GM11168 (cell line): Measurements from ENCODE around the gene CAMK1D.

Source experiments
- in situ Hi-C: fragments of 300-500 bp; cut with MboI; formaldehyde crosslinking; loops from one replicate; pipeline ENCODE4 v1.12.0; 2022; ENCODE audit warnings: low sequenced_read_pairs; ENCODE audit not compliant: unreplicated experiment

Gene CAMK1D

DNA sequence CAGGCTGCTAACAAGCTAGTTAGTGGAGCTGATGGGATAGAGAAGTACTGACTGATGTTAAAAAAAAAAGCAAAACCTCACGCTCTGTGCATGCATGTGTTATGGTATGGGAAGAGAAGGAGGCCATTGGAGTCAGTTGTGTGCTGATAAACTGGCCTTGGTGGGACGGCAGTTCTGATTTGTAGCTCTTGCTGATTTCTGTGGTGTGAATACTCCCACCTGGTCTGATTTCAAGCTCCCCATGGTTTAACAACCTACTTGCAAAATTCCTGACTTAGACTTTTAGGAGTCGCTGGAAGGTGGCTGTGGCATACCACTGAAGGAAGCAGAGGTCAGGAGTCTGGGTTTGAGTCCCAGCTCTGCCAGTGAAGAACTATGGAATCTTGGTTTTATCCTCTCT lies 15.2 kb downstream of the CAMK1D start:
- in situ Hi-C loops = no loop called here

GRCh38 chr10:12367272-12367671 lies 17.9 kb downstream of the CAMK1D start:
- in situ Hi-C loops = no loop called here

- in situ Hi-C loops = no loop called here
These were observed 20.6 kb downstream of the CAMK1D start for GRCh38 chr10:12369982-12370381.

DNA sequence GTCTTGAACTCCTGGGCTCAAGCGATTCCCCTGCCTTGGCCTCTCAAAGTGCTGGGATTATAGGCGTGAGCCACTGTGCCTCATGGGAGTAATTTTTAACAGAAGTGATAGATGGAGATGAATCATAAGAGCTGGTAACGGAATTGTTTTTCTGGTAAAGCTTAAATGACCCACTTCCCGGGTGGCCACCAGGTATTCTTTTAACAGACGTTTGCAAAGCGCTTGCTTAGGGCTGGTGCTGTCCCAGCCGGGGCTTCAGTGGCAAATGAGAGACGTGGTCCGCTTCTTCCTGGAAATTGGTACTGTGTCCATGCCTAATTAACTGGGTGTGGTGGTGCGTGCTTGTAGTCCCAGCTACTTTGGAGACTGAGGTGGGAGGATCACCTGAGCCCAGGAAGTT lies 23.5 kb downstream of the CAMK1D start:
- in situ Hi-C loops = no loop called here

DNA sequence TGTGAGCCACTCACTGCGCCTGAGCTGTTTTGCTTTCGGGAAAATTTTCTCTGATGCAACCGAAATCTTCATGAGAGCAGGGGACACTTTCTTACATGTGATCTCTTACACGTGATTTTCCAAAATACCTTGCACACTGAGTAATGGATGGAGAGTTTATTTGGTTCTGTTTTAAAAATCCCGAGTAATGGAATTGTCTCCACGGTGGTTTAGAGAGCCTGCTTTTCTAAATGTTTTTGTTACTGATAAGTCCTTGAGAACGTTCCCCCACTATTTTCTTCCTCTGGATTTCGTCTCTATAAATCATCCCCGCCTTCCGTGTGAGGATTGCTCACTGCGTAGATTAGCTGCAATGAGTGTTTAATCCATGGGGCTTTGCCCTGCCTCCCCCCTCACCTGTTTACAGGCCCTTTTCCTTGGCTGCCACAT lies 25.7 kb downstream of the CAMK1D start:
- in situ Hi-C loops = no loop called here

GRCh38 chr10:12376211-12376610 lies 26.9 kb downstream of the CAMK1D start:
- in situ Hi-C loops = no loop called here

DNA sequence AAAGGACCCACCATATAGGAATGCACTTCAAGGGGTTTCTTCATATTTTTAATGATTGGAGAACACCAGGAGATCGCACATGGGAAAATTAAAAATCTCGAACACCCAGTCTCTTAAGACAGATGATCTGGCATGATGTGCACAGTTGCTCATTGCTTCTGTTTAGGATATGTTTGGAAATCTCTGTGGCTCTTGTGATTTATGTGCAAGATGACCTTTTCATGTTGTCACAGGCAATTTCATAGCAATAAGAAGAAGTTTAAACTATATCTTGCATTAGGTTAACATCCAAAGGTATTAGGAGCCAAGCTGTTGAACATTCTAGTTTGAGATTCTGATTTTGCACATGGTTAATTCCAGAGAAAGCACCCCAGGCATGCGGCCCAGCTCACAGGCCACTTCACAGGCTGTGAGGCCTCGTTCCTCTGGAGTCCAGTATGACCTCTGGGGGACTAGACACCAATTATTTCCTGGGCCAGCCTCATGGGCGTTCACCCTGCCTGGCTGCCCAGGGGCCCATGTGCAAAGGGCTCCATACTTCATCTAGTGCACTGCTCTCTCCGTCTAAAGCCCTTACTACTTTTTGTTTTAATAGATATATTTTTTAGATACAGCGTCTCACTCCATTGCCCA lies 28.4 kb downstream of the CAMK1D start:
- in situ Hi-C loops = no loop called here

GRCh38 chr10:12380999-12381398 lies 31.7 kb downstream of the CAMK1D start:
- in situ Hi-C loops = no loop called here

DNA sequence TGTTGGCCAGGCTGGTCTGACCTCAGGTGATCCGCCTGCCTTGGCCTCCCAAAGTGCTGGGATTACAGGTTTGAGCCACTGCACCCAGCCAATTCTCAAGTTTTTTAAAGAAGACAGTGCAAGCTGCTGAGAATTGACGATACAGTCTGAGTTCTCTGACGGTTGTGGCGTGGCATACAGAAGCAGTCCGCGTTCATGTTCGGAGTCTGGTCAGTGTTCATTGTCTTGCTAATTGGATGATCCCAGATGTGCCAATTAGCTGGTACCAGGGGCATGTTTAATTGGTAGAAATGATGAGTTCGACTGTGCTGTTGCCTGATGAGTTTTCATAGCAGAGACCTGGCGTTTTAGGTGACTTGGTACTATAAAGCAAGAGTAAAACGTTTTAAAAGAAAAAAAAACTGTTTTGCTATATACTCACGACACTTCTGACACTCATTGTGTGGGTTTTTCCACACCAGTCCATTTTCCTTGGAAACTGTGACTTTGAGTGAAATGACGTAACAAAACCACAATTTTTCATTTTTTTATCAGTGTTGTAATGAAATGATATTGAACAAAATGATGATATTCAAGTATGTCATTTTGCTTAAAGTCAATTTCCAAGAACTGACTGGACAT lies 32.3 kb downstream of the CAMK1D start:
- in situ Hi-C loops = no loop called here

DNA sequence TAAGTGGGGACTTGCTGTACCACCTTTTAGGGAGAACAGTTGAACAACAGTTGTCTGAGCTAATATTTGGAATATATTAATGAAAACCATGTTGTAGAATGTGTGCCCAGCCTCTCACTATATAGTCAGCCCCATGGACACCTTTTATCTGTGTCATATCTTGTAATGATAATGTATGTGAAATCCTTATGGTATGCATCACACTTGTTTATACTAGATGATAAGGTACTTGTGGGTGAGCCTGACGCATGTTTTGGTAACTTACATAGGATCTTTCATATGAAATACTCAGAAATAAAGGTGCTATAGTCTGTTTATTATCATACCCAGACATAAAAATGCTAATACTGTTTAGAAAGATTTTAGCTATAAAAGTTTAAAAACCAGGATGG lies 32.8 kb downstream of the CAMK1D start:
- in situ Hi-C loops = no loop called here

DNA sequence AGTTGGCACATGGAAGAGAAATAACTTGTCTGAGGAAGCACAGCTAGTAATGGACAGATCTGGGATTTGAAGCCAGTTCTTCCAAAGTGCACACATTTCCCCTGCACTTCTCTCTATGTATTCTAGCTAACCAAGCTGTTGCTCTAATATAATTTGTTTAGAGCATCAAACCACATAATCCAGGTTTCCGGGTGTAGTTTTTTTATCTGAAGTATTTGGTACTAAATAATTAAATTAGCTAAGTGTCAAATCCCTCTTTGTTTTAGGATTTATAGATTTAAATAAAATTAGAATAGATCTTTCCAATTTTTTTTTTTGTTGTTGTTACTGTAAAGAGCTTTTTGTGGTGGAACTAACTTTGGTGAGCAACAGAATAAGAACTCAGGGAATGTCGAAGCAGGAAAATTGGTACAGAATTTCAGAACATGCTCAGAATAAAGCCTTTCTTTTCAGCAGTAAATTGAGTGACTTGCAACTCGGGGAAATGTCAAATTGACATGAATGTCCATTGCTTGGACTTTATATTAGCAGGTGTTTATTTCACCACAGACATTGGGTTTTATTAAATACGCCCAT lies 33.7 kb downstream of the CAMK1D start:
- in situ Hi-C loops = no loop called here

DNA sequence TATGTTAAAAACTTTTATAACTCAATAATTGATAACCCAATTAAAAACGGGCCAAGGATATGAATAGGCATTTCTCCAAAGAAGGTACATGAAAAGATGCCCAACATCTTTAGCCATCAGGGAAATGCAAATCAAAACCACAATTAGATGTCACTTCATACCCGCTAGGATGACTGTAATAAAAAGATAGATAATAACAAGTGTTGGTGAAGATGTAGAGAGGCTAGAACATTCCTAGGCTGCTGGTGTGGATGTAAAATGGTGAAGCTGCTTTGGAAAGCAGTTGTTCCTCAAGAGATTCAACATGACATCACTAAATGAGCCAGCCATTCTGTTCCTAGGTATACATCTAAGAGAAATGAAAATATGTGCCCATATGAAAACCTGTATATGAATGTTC lies 35.6 kb downstream of the CAMK1D start:
- in situ Hi-C loops = no loop called here

- in situ Hi-C loops = no loop called here
These were observed 38.3 kb downstream of the CAMK1D start for GRCh38 chr10:12387561-12388210.

DNA sequence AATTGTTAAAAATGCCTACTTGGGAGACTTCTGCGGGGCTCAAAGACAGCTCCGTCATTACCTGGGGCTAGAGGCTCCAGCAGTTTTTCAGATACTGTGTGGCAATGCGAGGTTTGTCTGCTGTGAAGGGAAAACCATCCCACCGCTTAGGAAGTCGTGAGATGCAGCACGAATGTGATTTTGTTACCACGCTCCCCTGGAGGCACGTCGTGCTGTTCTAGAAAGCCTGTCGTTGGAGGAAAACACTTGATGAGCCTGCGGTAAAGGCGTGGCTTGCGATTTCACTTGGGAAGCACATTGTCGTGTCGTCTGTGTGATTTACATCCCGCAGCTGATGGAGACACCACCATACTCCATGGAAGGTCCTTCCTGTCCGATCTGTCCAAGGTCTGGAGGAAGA lies 39.3 kb downstream of the CAMK1D start:
- in situ Hi-C loops = no loop called here

GRCh38 chr10:12389154-12389734 lies 39.9 kb downstream of the CAMK1D start:
- in situ Hi-C loops = no loop called here

GRCh38 chr10:12390733-12391132 lies 41.4 kb downstream of the CAMK1D start:
- in situ Hi-C loops = no loop called here

DNA sequence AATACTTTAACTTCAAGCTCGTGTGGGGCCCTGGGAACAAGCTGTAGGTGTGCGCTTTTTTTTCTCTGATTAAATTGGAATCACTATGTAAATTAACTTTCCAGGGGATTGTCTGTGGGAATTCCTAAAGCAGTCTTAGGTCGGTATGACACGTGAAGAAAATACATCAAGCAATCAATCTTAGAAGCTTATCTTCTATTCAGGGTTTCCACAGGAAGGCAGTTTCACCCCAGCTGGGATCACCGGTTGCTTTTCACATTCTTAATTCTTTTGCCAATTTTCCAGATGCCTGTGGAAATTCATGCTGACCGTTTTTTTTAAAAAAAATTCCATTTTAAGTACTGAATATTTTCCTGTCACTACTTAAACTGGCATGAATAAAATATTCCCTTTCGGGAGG lies 41.9 kb downstream of the CAMK1D start:
- in situ Hi-C loops = no loop called here

- in situ Hi-C loops = no loop called here
These were observed 44.5 kb downstream of the CAMK1D start for GRCh38 chr10:12393831-12394230.

DNA sequence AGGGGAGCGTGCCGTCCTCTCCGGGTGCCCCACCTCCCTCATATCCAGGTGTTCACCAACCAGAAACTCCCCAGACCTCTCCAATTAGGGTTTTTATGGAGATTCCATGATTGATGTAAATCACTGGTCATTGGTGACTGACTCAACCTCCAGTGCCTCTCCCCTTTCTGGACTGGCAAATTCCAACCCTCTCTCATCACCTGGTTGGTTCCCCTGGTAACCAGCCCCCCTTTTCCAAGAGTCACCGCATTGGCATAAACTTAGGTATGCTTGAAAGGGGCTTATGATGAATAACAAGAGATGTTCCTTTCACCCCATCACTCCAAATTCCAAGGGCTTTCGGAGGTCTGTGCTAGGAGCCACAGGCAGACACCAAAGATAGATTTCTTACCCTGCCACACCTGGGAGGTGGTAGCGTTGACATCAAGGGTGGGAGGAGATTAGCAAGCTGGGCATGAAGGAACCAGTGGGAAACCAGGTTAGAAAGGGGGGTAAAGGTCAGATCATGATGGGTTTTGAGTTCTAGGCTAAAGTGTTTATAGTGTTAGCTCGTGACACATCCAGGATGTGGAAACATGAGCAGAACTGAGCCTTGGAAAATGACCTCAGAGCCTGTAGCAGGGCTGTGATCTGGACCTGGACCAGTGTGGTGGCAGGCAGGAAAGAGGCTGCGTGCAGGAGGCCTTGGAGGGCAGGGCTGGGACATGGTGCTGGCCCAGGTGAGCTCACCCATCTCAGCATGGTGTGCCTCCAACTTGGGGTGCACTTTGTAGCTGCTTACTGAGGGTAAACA lies 45.1 kb downstream of the CAMK1D start:
- in situ Hi-C loops = no loop called here

DNA sequence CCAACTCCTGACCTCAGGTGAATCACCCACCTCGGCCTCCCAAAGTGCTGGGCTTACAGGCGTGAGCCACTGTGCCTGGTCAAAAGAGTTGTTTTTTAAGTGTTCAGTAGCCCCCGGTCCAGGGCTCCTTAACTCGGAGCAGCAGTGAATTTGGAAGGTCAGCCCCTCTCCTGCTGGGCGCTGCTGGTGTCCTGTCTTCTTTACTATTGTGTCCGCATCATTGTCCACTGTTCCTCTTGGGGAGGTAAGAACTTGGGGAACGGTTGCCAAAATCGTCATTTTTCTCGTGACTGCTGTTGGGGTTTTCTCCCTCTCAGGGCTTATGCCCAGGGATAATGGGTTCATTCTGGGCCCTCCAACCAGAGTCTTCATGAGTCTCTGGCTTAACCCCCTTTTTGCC lies 46.7 kb downstream of the CAMK1D start:
- in situ Hi-C loops = no loop called here
